ENCODE measurements around the gene ZNF277. TPM values are rescaled to one million over a fixed set of nuclear protein-coding genes. Genes with fewer than 3 reads are reported as not detected.

ZNF277 gene
- total and polyA plus RNA-seq, 10 of the 15 experiments (the other 5 are each of a cell fraction or from before 2014, with no cell fraction given): 10.6 to 33.9 (median 22.0) TPM

DNA sequence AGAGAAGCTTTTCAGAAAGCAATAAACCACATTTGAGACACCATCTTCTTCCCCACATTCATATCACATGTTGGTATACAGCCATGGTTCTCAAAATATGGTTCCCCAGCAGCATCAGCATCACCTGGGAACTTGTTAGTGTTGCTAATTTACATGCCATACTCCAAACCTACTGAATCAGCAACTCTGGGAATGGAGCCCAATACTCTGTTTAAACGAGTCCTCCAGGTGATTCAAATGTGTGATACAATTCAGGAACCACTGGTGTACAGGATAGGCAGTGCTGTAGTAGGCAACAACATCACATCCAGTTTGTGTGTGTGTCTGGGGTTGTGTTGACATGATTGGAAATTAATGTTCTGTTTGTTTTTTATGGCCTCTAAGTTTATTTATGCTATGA lies 47.7 kb downstream of the ZNF277 start:
- Histone ChIP-seq H3K4me3 (no peak overlapping the region), H3K4me2 (ENCODE audit: control insufficient read depth, insufficient read depth) (no peak overlapping the region), H3K4me1 (ENCODE audit: control insufficient read depth, insufficient read depth, low read length) (no peaks in the 10 kb centered on the region), H3K9ac (ENCODE audit: control insufficient read depth, insufficient read depth, low read length) (no peak overlapping the region), H3K79me2 (ENCODE audit: control insufficient read depth, insufficient read depth, low read length) (no peaks in the 10 kb centered on the region), H2AFZ (ENCODE audit: control insufficient read depth, low read depth, low read length) (no peak overlapping the region), H4K20me1 (ENCODE audit: control insufficient read depth, insufficient read depth) (no peaks in the 10 kb centered on the region), H3K36me3 (ENCODE audit: control insufficient read depth in 2 of 2, insufficient read depth in 2 of 2, low read length in 1 of 2) (no peaks in the 10 kb centered on the region), H3K27ac (ENCODE audit: control insufficient read depth, insufficient read depth) (no peak overlapping the region), H3K9me3 (replicated peaks; ENCODE audit: control insufficient read depth, insufficient read depth, low read length) (no peaks in the 10 kb centered on the region), H3K27me3 (replicated peaks in 1 of 2; ENCODE audit: control insufficient read depth in 2 of 2, insufficient read depth in 2 of 2, low read length in 1 of 2) (no peaks in the 10 kb centered on the region)
- no peak for ATAC-seq
- FAIRE-seq: no peak
- ChIA-PET POLR2A (no interaction called here), CTCF (no interaction called here), SMC1A (ENCODE audit: uncharacterized antibody, unreplicated experiment) (interaction anchor here (1.1 kb wide), 1 partner anchor 50 kb away, joined by 3 read pairs; no protein-coding TSS in a partner anchor), RAD21 (ENCODE audit: unreplicated experiment) (no interaction called here)
- WGBS (ENCODE audit: insufficient coverage, insufficient replicate concordance, low lambda C conversion rate, missing lambda C conversion rate): 29% methylated on average over 1 of the region's 1 CpG
- no peak for DNase-seq (ENCODE audit: low read depth, low spot score)
- BruUV-seq (replicated peaks): no TSS peak
- TF ChIP-seq, protein P1, sequence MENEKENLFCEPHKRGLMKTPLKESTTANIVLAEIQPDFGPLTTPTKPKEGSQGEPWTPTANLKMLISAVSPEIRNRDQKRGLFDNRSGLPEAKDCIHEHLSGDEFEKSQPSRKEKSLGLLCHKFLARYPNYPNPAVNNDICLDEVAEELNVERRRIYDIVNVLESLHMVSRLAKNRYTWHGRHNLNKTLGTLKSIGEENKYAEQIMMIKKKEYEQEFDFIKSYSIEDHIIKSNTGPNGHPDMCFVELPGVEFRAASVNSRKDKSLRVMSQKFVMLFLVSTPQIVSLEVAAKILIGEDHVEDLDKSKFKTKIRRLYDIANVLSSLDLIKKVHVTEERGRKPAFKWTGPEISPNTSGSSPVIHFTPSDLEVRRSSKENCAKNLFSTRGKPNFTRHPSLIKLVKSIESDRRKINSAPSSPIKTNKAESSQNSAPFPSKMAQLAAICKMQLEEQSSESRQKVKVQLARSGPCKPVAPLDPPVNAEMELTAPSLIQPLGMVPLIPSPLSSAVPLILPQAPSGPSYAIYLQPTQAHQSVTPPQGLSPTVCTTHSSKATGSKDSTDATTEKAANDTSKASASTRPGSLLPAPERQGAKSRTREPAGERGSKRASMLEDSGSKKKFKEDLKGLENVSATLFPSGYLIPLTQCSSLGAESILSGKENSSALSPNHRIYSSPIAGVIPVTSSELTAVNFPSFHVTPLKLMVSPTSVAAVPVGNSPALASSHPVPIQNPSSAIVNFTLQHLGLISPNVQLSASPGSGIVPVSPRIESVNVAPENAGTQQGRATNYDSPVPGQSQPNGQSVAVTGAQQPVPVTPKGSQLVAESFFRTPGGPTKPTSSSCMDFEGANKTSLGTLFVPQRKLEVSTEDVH (IDR thresholded peaks at IDR 0.05; ENCODE audit: low read depth, partially characterized antibody): no peak
- TF ChIP-seq KLF5 (IDR thresholded peaks at IDR 0.05; ENCODE audit: partially characterized antibody): no peak
- no peak for TF ChIP-seq POLR2AphosphoS2 (IDR thresholded peaks at IDR 0.05; ENCODE audit: low read depth, low read length)
- no peak for TF ChIP-seq MTA3 (IDR thresholded peaks at IDR 0.05; ENCODE audit: borderline replicate concordance, low read length)
- no peak for TF ChIP-seq HCFC1 (IDR thresholded peaks at IDR 0.05; ENCODE audit: low read length)
- TF ChIP-seq CHD4 (IDR thresholded peaks at IDR 0.05): no peak
- no peak for TF ChIP-seq SP1 (IDR thresholded peaks at IDR 0.05; ENCODE audit: low read depth, low read length)
- TF ChIP-seq SIN3A (IDR thresholded peaks at IDR 0.05; ENCODE audit: low read depth, low read length): no peak
- TF ChIP-seq, protein P2, sequence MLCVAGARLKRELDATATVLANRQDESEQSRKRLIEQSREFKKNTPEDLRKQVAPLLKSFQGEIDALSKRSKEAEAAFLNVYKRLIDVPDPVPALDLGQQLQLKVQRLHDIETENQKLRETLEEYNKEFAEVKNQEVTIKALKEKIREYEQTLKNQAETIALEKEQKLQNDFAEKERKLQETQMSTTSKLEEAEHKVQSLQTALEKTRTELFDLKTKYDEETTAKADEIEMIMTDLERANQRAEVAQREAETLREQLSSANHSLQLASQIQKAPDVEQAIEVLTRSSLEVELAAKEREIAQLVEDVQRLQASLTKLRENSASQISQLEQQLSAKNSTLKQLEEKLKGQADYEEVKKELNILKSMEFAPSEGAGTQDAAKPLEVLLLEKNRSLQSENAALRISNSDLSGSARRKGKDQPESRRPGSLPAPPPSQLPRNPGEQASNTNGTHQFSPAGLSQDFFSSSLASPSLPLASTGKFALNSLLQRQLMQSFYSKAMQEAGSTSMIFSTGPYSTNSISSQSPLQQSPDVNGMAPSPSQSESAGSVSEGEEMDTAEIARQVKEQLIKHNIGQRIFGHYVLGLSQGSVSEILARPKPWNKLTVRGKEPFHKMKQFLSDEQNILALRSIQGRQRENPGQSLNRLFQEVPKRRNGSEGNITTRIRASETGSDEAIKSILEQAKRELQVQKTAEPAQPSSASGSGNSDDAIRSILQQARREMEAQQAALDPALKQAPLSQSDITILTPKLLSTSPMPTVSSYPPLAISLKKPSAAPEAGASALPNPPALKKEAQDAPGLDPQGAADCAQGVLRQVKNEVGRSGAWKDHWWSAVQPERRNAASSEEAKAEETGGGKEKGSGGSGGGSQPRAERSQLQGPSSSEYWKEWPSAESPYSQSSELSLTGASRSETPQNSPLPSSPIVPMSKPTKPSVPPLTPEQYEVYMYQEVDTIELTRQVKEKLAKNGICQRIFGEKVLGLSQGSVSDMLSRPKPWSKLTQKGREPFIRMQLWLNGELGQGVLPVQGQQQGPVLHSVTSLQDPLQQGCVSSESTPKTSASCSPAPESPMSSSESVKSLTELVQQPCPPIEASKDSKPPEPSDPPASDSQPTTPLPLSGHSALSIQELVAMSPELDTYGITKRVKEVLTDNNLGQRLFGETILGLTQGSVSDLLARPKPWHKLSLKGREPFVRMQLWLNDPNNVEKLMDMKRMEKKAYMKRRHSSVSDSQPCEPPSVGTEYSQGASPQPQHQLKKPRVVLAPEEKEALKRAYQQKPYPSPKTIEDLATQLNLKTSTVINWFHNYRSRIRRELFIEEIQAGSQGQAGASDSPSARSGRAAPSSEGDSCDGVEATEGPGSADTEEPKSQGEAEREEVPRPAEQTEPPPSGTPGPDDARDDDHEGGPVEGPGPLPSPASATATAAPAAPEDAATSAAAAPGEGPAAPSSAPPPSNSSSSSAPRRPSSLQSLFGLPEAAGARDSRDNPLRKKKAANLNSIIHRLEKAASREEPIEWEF (IDR thresholded peaks at IDR 0.05; ENCODE audit: insufficient replicate concordance, low read depth, low read length): no peak
- TF ChIP-seq, protein P3, sequence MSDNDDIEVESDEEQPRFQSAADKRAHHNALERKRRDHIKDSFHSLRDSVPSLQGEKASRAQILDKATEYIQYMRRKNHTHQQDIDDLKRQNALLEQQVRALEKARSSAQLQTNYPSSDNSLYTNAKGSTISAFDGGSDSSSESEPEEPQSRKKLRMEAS (IDR thresholded peaks at IDR 0.05; ENCODE audit: low read depth, low read length): no peak
- TF ChIP-seq, protein P4, sequence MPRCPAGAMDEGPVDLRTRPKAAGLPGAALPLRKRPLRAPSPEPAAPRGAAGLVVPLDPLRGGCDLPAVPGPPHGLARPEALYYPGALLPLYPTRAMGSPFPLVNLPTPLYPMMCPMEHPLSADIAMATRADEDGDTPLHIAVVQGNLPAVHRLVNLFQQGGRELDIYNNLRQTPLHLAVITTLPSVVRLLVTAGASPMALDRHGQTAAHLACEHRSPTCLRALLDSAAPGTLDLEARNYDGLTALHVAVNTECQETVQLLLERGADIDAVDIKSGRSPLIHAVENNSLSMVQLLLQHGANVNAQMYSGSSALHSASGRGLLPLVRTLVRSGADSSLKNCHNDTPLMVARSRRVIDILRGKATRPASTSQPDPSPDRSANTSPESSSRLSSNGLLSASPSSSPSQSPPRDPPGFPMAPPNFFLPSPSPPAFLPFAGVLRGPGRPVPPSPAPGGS (IDR thresholded peaks at IDR 0.05; ENCODE audit: borderline replicate concordance, insufficient read depth, low read depth, low read length, poor library complexity, severe bottlenecking): no peak
- TF ChIP-seq ESRRA (IDR thresholded peaks at IDR 0.05; ENCODE audit: low read length): no peak
- in situ Hi-C loops (cut with MboI): no loop called here
- intact Hi-C loops (cut with micrococcal nuclease; ENCODE audit: unreplicated experiment): no loop called here
